DOHH2 (cell line): ENCODE data around the gene ANK2.

ENCODE experiments used
- EZH2phosphoT487 ChIP-seq: fragments of 200-600 bp; sonication (generic); IDR thresholded peaks from 2 replicates; pipeline ENCODE4 v1.6.1; 2017; ENCODE audit warnings: borderline replicate concordance, mild to moderate bottlenecking, antibody characterized with exemption, low read length, moderate library complexity, mixed read lengths
- TF ChIP-seq, protein P1 (sequence below): fragments of 200-600 bp; sonication (generic); IDR thresholded peaks from one replicate; pipeline ENCODE4 v1.5.1; 2014; ENCODE audit warnings: antibody characterized with exemption, mild to moderate bottlenecking, low read depth, low read length; ENCODE audit not compliant: poor library complexity, severe bottlenecking

DNA sequence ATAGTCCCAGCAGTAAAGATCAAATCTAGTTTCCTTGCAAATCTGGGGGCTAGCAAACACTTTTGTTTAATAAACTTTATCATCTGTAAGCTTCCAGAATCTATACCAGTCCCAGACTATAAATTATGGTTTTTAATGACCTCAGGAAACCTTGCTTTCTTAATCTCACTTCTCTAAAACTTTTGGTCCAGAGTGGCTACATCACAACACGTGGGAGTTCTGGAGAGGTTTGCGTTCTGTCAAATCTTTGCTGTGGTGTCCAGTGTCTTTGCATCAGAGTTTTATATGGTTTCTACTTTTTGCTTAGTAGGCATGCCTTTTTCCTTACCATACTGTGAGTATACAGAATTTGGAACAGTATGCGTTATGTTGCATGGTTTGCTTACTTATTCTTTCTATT, 193.9 kb downstream of the ANK2 start:
- TF ChIP-seq, protein P1, sequence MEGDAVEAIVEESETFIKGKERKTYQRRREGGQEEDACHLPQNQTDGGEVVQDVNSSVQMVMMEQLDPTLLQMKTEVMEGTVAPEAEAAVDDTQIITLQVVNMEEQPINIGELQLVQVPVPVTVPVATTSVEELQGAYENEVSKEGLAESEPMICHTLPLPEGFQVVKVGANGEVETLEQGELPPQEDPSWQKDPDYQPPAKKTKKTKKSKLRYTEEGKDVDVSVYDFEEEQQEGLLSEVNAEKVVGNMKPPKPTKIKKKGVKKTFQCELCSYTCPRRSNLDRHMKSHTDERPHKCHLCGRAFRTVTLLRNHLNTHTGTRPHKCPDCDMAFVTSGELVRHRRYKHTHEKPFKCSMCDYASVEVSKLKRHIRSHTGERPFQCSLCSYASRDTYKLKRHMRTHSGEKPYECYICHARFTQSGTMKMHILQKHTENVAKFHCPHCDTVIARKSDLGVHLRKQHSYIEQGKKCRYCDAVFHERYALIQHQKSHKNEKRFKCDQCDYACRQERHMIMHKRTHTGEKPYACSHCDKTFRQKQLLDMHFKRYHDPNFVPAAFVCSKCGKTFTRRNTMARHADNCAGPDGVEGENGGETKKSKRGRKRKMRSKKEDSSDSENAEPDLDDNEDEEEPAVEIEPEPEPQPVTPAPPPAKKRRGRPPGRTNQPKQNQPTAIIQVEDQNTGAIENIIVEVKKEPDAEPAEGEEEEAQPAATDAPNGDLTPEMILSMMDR: no peak
- no peak for TF ChIP-seq EZH2phosphoT487
